ENCODE results near the gene CFAP126. TPM values are rescaled to one million over a fixed set of nuclear protein-coding genes. Genes with fewer than 3 reads are reported as not detected.
"Not testable (repeated sequence)": the region's sequence is repeated elsewhere in the genome, so short reads cannot be mapped to it uniquely, and the experiment has no call there.

Gene CFAP126, protein sequence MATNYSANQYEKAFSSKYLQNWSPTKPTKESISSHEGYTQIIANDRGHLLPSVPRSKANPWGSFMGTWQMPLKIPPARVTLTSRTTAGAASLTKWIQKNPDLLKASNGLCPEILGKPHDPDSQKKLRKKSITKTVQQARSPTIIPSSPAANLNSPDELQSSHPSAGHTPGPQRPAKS
- total RNA-seq: 3.4 TPM
- polyA plus RNA-seq (ENCODE audit: insufficient read depth, low read depth, low replicate concordance): 2.5 TPM
- long read RNA-seq, donor 1, partial matches to known transcripts: 0 of 2 reads
- long read RNA-seq, donor 1, other reads (novel, unspliced or antisense): 0 of 2 reads
- long read RNA-seq, donor 2, partial matches to known transcripts: 0 of 4 reads
- long read RNA-seq, donor 2, other reads (novel, unspliced or antisense): 0 of 4 reads
- long read RNA-seq, donor 3, transcript CFAP126-201 (5 exons, 774 nt): major isoform, 5 of 5 reads
- long read RNA-seq, donor 3, partial matches to known transcripts: 0 of 5 reads
- long read RNA-seq, donor 3, other reads (novel, unspliced or antisense): 0 of 5 reads
- long read RNA-seq, donor 4, partial matches to known transcripts: 0 of 2 reads
- long read RNA-seq, donor 4, other reads (novel, unspliced or antisense): 0 of 2 reads
- long read RNA-seq, donor 5: 0 reads
- long read RNA-seq, donor 6, transcript CFAP126-201 (5 exons, 774 nt): major isoform, 10 of 10 reads
- long read RNA-seq, donor 6, partial matches to known transcripts: 0 of 10 reads
- long read RNA-seq, donor 6, other reads (novel, unspliced or antisense): 0 of 10 reads
- long read RNA-seq, donor 7: 0 reads
- long read RNA-seq, donor 8, transcript CFAP126-201 (5 exons, 774 nt): major isoform, 5 of 5 reads
- long read RNA-seq, donor 8, partial matches to known transcripts: 0 of 5 reads
- long read RNA-seq, donor 8, other reads (novel, unspliced or antisense): 0 of 5 reads
- long read RNA-seq, donor 9, partial matches to known transcripts: 0 of 1 reads
- long read RNA-seq, donor 9, other reads (novel, unspliced or antisense): 0 of 1 reads
- long read RNA-seq, donor 10, partial matches to known transcripts: 0 of 3 reads
- long read RNA-seq, donor 10, other reads (novel, unspliced or antisense): 0 of 3 reads

GRCh38 chr1:161367684-161368400 is at the start of gene CFAP126:
CFAP126 (minus strand) TSS chr1:161367876; CDS start chr1:161367868, 8 bp downstream.
- intact Hi-C loops (cut with DNase I): no loop called here
- Histone ChIP-seq H3K4me1 (ENCODE audit: control insufficient read depth in 2 of 3, insufficient read depth in 2 of 3, low read depth in 1 of 3, low read length in 3 of 3) (peaks cover 0 to 9% (median 0%) of the 10 kb centered on the region in 3 donors), H3K36me3 (ENCODE audit: control insufficient read depth in 2 of 3, insufficient read depth in 3 of 3, low read length in 3 of 3) (peaks cover 0 to 6% (median 4%) of the 10 kb centered on the region in 3 donors), H3K9ac (ENCODE audit: low read length in 3 of 3) (peak within 1 kb of the TSS in 1 of 3 donors; percentile 77), H3K27ac (ENCODE audit: low read depth in 2 of 2, low read length in 2 of 2) (peak within 1 kb of the TSS; percentile 0 to 68), H3K9me3 (ENCODE audit: control insufficient read depth in 2 of 3, insufficient read depth in 1 of 3, low read length in 3 of 3) (no peaks in the 10 kb centered on the region), H3K27me3 (ENCODE audit: control insufficient read depth, insufficient read depth, low read length) (no peaks in the 10 kb centered on the region), H3K4me3 (ENCODE audit: low read length in 3 of 3) (peak within 1 kb of the TSS in 1 of 3 donors; percentile 35)
- FAIRE-seq (peak; percentile 96), DNase-seq (peak; percentile 60 to 89 (median 78))
- TF ChIP-seq, protein P1, sequence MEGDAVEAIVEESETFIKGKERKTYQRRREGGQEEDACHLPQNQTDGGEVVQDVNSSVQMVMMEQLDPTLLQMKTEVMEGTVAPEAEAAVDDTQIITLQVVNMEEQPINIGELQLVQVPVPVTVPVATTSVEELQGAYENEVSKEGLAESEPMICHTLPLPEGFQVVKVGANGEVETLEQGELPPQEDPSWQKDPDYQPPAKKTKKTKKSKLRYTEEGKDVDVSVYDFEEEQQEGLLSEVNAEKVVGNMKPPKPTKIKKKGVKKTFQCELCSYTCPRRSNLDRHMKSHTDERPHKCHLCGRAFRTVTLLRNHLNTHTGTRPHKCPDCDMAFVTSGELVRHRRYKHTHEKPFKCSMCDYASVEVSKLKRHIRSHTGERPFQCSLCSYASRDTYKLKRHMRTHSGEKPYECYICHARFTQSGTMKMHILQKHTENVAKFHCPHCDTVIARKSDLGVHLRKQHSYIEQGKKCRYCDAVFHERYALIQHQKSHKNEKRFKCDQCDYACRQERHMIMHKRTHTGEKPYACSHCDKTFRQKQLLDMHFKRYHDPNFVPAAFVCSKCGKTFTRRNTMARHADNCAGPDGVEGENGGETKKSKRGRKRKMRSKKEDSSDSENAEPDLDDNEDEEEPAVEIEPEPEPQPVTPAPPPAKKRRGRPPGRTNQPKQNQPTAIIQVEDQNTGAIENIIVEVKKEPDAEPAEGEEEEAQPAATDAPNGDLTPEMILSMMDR (IDR thresholded peaks at IDR 0.05; ENCODE audit: borderline replicate concordance, extremely low read depth, insufficient read depth): peak; percentile 30

GRCh38 chr1:161413050-161413449 is 45.4 kb upstream of the CFAP126 start:
- FAIRE-seq; H3K36me3 ChIP-seq (ENCODE audit: control insufficient read depth in 2 of 3, insufficient read depth in 3 of 3, low read length in 3 of 3); H3K27ac ChIP-seq (ENCODE audit: low read depth in 2 of 2, low read length in 2 of 2); intact Hi-C loops (cut with DNase I); H3K9me3 ChIP-seq (ENCODE audit: control insufficient read depth in 2 of 3, insufficient read depth in 1 of 3, low read length in 3 of 3); DNase-seq; H3K9ac ChIP-seq (ENCODE audit: low read length in 3 of 3); H3K4me1 ChIP-seq (ENCODE audit: control insufficient read depth in 2 of 3, insufficient read depth in 2 of 3, low read depth in 1 of 3, low read length in 3 of 3); H3K27me3 ChIP-seq (ENCODE audit: control insufficient read depth, insufficient read depth, low read length); H3K4me3 ChIP-seq (ENCODE audit: low read length in 3 of 3): not testable (repeated sequence)

DNA sequence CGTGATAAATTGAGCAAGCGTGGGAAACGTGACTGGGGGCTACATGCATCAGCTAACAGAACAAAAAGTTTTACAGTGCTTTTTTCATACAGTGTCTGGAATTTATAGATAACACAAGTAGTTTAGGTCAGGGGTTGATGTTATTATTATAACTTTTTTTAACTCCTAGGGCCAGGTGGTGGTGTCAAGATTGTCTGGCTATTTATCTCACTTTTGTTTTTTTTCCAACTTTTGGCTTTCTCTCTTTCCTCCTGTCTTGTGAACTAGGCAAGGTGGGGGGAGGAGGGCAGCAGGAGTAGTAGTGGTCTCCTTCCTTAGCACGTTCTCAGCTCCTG is 42.9 kb upstream of the CFAP126 start:
- H3K36me3 ChIP-seq (ENCODE audit: control insufficient read depth in 2 of 3, insufficient read depth in 3 of 3, low read length in 3 of 3); H3K4me3 ChIP-seq (ENCODE audit: low read length in 3 of 3); FAIRE-seq; H3K9ac ChIP-seq (ENCODE audit: low read length in 3 of 3); H3K9me3 ChIP-seq (ENCODE audit: control insufficient read depth in 2 of 3, insufficient read depth in 1 of 3, low read length in 3 of 3); DNase-seq; H3K27ac ChIP-seq (ENCODE audit: low read depth in 2 of 2, low read length in 2 of 2); H3K27me3 ChIP-seq (ENCODE audit: control insufficient read depth, insufficient read depth, low read length); H3K4me1 ChIP-seq (ENCODE audit: control insufficient read depth in 2 of 3, insufficient read depth in 2 of 3, low read depth in 1 of 3, low read length in 3 of 3); intact Hi-C loops (cut with DNase I): not testable (repeated sequence)

DNA sequence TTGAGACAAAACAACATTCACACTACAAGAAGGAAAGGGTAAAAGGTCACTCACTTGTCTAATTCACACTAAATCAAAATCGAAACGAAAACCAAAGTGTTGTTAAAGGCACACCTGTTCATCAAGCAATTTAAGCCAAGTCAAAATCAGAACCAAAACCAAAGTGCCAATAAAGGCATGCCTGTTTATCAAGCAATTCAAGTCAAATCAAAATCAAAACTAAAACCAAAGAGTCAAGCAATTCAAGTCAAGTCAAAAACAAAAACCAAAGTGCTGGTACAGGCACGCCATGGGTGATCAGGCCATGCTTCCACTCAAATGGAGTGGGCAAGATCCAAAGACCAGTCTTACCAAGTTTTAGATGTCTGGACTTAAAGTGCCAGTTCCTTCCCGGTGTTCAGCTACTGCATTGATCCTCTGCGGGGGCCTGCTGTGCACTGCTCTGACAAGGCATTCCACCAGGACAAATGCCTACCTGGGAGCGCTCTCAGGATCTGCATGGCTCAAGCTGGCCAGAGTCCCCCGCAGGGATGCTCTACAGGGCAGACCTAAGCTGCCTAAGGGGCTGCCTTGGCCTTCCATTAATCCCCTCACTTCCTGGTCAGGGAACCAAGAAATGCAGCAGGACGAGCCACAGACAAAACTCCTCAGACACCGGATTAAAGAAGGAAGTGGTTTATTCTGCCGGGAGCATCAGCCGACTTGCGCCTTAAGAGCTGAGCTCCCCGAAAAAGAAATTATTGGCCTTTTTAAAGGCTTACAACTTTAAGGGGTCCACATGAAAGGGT is 42.4 kb upstream of the CFAP126 start:
- H3K9me3 ChIP-seq (ENCODE audit: control insufficient read depth in 2 of 3, insufficient read depth in 1 of 3, low read length in 3 of 3); H3K27me3 ChIP-seq (ENCODE audit: control insufficient read depth, insufficient read depth, low read length); H3K4me1 ChIP-seq (ENCODE audit: control insufficient read depth in 2 of 3, insufficient read depth in 2 of 3, low read depth in 1 of 3, low read length in 3 of 3); H3K9ac ChIP-seq (ENCODE audit: low read length in 3 of 3); H3K27ac ChIP-seq (ENCODE audit: low read depth in 2 of 2, low read length in 2 of 2); H3K4me3 ChIP-seq (ENCODE audit: low read length in 3 of 3); H3K36me3 ChIP-seq (ENCODE audit: control insufficient read depth in 2 of 3, insufficient read depth in 3 of 3, low read length in 3 of 3); intact Hi-C loops (cut with DNase I); DNase-seq; FAIRE-seq: not testable (repeated sequence)

Measured in kidney (tissue), 22 donors.